ENCODE data around the gene FBXW9. TPM values are rescaled to one million over a fixed set of nuclear protein-coding genes. Genes with fewer than 3 reads are reported as not detected.
A peak's percentile ranks its signal among the peaks of the same experiment; 100 is the strongest.
"Not testable (repeated sequence)": the region's sequence is repeated elsewhere in the genome, so short reads cannot be mapped to it uniquely, and the experiment has no call there.

Gene FBXW9
- total RNA-seq, 1 experiment from 2014 or later, result 12.4 TPM

GRCh38 chr19:12712077-12712476 lies 15.6 kb upstream of the FBXW9 start:
- CTCF ChIA-PET; H3K27me3 ChIP-seq (ENCODE audit: control insufficient read depth, insufficient read depth, low read length); H3K4me3 ChIP-seq (ENCODE audit: low read depth in 2 of 2, low read length in 2 of 2); in situ Hi-C loops (cut with HindIII; ENCODE audit: low pct_unique_long_range_greater_than_20kb, low sequenced_read_pairs); DNase-seq (ENCODE audit: low read depth, low spot score); H3K27ac ChIP-seq (ENCODE audit: low read length); H3K36me3 ChIP-seq (ENCODE audit: control insufficient read depth, insufficient read depth, low read length); H3K4me1 ChIP-seq (ENCODE audit: control insufficient read depth, insufficient read depth, low read length); POLR2A ChIA-PET; H3K9me3 ChIP-seq (ENCODE audit: control insufficient read depth, insufficient read depth, low read depth, low read length); ATAC-seq; intact Hi-C loops (cut with micrococcal nuclease; ENCODE audit: unreplicated experiment); BruUV-seq (replicated peaks): not testable (repeated sequence)
- TF ChIP-seq, protein P1, sequence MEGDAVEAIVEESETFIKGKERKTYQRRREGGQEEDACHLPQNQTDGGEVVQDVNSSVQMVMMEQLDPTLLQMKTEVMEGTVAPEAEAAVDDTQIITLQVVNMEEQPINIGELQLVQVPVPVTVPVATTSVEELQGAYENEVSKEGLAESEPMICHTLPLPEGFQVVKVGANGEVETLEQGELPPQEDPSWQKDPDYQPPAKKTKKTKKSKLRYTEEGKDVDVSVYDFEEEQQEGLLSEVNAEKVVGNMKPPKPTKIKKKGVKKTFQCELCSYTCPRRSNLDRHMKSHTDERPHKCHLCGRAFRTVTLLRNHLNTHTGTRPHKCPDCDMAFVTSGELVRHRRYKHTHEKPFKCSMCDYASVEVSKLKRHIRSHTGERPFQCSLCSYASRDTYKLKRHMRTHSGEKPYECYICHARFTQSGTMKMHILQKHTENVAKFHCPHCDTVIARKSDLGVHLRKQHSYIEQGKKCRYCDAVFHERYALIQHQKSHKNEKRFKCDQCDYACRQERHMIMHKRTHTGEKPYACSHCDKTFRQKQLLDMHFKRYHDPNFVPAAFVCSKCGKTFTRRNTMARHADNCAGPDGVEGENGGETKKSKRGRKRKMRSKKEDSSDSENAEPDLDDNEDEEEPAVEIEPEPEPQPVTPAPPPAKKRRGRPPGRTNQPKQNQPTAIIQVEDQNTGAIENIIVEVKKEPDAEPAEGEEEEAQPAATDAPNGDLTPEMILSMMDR (IDR thresholded peaks at IDR 0.05), result peak; percentile 34

DNA sequence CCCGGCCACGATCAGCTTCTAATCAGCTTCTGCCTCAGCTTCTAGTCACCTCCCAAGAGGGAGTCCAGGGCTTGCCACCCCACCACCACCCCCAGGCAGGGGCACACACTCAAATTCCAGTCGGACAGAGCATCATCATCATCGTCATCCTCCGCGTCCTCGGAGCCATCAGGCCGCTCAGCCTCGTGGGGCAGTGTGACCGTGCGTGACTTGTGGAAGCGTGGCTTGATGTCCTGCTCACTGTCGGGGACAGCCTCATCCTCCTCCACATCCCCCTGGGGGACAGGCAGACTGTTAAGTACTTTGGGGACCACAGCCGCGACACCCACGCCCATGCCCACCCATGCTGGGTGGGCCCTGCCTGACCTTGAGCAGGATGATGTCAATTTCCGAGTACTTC lies 14.8 kb upstream of the FBXW9 start:
- H3K9me3 ChIP-seq (ENCODE audit: control insufficient read depth, insufficient read depth, low read depth, low read length), result no peaks in the 10 kb centered on the region
- ChIA-PET POLR2A (no interaction called here), CTCF (no interaction called here)
- no peak for ATAC-seq
- TF ChIP-seq TCF7L2 (IDR thresholded peaks at IDR 0.05; ENCODE audit: low read depth, low read length) (no peak), POLR2AphosphoS5 (IDR thresholded peaks at IDR 0.05; ENCODE audit: low read depth, low read length) (no peak), SIN3A (IDR thresholded peaks at IDR 0.05; ENCODE audit: borderline replicate concordance, insufficient read depth, low read depth, low read length) (no peak), REST (IDR thresholded peaks at IDR 0.05; ENCODE audit: insufficient read depth in 1 of 2, low read depth in 2 of 2, low read length in 1 of 2) (no peak)
- TF ChIP-seq, protein P1 (IDR thresholded peaks at IDR 0.05), result no peak
- H3K4me3 ChIP-seq (ENCODE audit: low read depth in 2 of 2, low read length in 2 of 2), result no peak overlapping the region
- in situ Hi-C loops (cut with HindIII; ENCODE audit: low pct_unique_long_range_greater_than_20kb, low sequenced_read_pairs) (no loop called here), intact Hi-C loops (cut with micrococcal nuclease; ENCODE audit: unreplicated experiment) (no loop called here)
- BruUV-seq (replicated peaks), result no TSS peak
- DNase-seq (ENCODE audit: low read depth, low spot score), result no peak
- no peak overlapping the region for H3K27ac ChIP-seq (ENCODE audit: low read length)
- H3K36me3 ChIP-seq (ENCODE audit: control insufficient read depth, insufficient read depth, low read length), result peaks cover 8% of the 10 kb centered on the region
- no peaks in the 10 kb centered on the region for H3K27me3 ChIP-seq (ENCODE audit: control insufficient read depth, insufficient read depth, low read length)
- H3K4me1 ChIP-seq (ENCODE audit: control insufficient read depth, insufficient read depth, low read length), result no peaks in the 10 kb centered on the region

- H3K27me3 ChIP-seq (ENCODE audit: control insufficient read depth, insufficient read depth, low read length), result no peaks in the 10 kb centered on the region
- H3K9me3 ChIP-seq (ENCODE audit: control insufficient read depth, insufficient read depth, low read depth, low read length), result no peaks in the 10 kb centered on the region
- H3K4me1 ChIP-seq (ENCODE audit: control insufficient read depth, insufficient read depth, low read length), result no peaks in the 10 kb centered on the region
- intact Hi-C loops (cut with micrococcal nuclease; ENCODE audit: unreplicated experiment) (no loop called here), in situ Hi-C loops (cut with HindIII; ENCODE audit: low pct_unique_long_range_greater_than_20kb, low sequenced_read_pairs) (no loop called here)
- ChIA-PET POLR2A (no interaction called here), CTCF (interaction anchor here (0.9 kb wide), 1 partner anchor 16 kb away, joined by 5 read pairs; no protein-coding TSS in a partner anchor)
- no peak for DNase-seq (ENCODE audit: low read depth, low spot score)
- peaks cover 8% of the 10 kb centered on the region for H3K36me3 ChIP-seq (ENCODE audit: control insufficient read depth, insufficient read depth, low read length)
- no peak overlapping the region for H3K4me3 ChIP-seq (ENCODE audit: low read depth in 2 of 2, low read length in 2 of 2)
- no peak for TF ChIP-seq REST (IDR thresholded peaks at IDR 0.05; ENCODE audit: insufficient read depth in 1 of 2, low read depth in 2 of 2, low read length in 1 of 2)
- TF ChIP-seq, protein P1 (IDR thresholded peaks at IDR 0.05), result no peak
- H3K27ac ChIP-seq (ENCODE audit: low read length), result no peak overlapping the region
- no TSS peak for BruUV-seq (replicated peaks)
- no peak for ATAC-seq
Observed at GRCh38 chr19:12708641-12709040, 12.2 kb upstream of the FBXW9 start.

Data from Panc1 (cell line).